K562 (cell line): ENCODE measurements around the gene TTC5. TPM values are rescaled to one million over a fixed set of nuclear protein-coding genes. Genes with fewer than 3 reads are reported as not detected.
A peak's percentile ranks its signal among the peaks of the same experiment; 100 is the strongest.

ENCODE experiments used
- ASH1L ChIP-seq: fragments of 450-650 bp; IDR thresholded peaks from 2 replicates; pipeline ENCODE4 v1.6.1; 2018; ENCODE audit warnings: borderline replicate concordance, mild to moderate bottlenecking, low read depth; ENCODE audit not compliant: partially characterized antibody
- CEBPB ChIP-seq: fragments of 450-650 bp; IDR thresholded peaks from 2 replicates; pipeline ENCODE4 v1.6.1; 2016; ENCODE audit warnings: missing genetic modification characterization, missing compliant biosample characterization
- CHD2 ChIP-seq: IDR thresholded peaks from 2 replicates; pipeline ENCODE4 v1.6.1; 2011; ENCODE audit warnings: low read depth, low read length
- CREBBP ChIP-seq: IDR thresholded peaks from one replicate; pipeline ENCODE4 v1.6.1; 2012; ENCODE audit warnings: low read depth, mild to moderate bottlenecking, control low read depth, inconsistent platforms, low read length
- CREM ChIP-seq: IDR thresholded peaks from 2 replicates; pipeline ENCODE4 v1.6.1; 2014; ENCODE audit warnings: antibody characterized with exemption, low read depth
- CTBP1 ChIP-seq: fragments of 450-650 bp; IDR thresholded peaks from 2 replicates; pipeline ENCODE4 v1.6.1; 2016; ENCODE audit warnings: borderline replicate concordance
- FOS ChIP-seq: IDR thresholded peaks from 3 replicates; pipeline ENCODE4 v1.6.1; 2011; ENCODE audit not compliant: insufficient read length; ENCODE audit errors: extremely low read depth
- GABPA ChIP-seq: fragments of 200-800 bp; sonication (Bioruptor generic); conservative IDR thresholded peaks from 2 replicates; pipeline ENCODE4 v1.6.1; 2016; ENCODE audit warnings: low read depth, missing genetic modification characterization, missing compliant biosample characterization
- HSF4 ChIP-seq: fragments of 250-450 bp; sonication (Bioruptor Pico); IDR thresholded peaks from 2 replicates; pipeline ENCODE4 v2.1.2; 2022; ENCODE audit warnings: mild to moderate bottlenecking, moderate library complexity, borderline replicate concordance
- KDM1A ChIP-seq, 2 experiments: fragments of 450-650 bp; IDR thresholded peaks; 2 replicates each; pipeline ENCODE4 v1.6.1; 2016; ENCODE audit warnings: mild to moderate bottlenecking in 2 of 2
- KLF16 ChIP-seq: IDR thresholded peaks from 2 replicates; pipeline ENCODE4 v1.6.1; 2016; ENCODE audit warnings: antibody characterized with exemption
- LEF1 ChIP-seq: fragments of 450-650 bp; IDR thresholded peaks from 2 replicates; pipeline ENCODE4 v1.6.1; 2016; ENCODE audit warnings: mild to moderate bottlenecking
- MTA3 ChIP-seq: fragments of 450-650 bp; formaldehyde crosslinking; IDR thresholded peaks from 2 replicates; pipeline ENCODE4 v1.6.1; 2017; ENCODE audit warnings: mild to moderate bottlenecking, borderline replicate concordance
- MXI1 ChIP-seq: IDR thresholded peaks from 2 replicates; pipeline ENCODE4 v1.6.1; 2011; ENCODE audit warnings: low read depth, mild to moderate bottlenecking, improper control_type of control experiment, low read length
- SOX6 ChIP-seq: fragments of 450-650 bp; IDR thresholded peaks from 2 replicates; pipeline ENCODE4 v1.6.1; 2014; ENCODE audit warnings: mild to moderate bottlenecking
- SPI1 ChIP-seq: IDR thresholded peaks from 2 replicates; pipeline ENCODE4 v1.6.1; 2011; ENCODE audit warnings: low read depth, low read length, control low read depth, borderline replicate concordance
- TARDBP ChIP-seq: fragments of 450-650 bp; IDR thresholded peaks from 2 replicates; pipeline ENCODE4 v1.6.1; 2016
- TBP ChIP-seq: optimal IDR thresholded peaks from 2 replicates; pipeline ENCODE3; 2011; ENCODE audit warnings: low read depth, low read length, improper control_type of control experiment
- ZNF3 ChIP-seq: fragments of 250-450 bp; sonication (Bioruptor Pico); IDR thresholded peaks from 2 replicates; pipeline ENCODE4 v1.5.0; 2021; ENCODE audit warnings: mild to moderate bottlenecking, moderate library complexity
- polyA plus RNA-seq, 8 experiments: library from polyadenylated mRNA; depleted of rRNA in 4 of 8; stranded (reverse) in 5 of 8; unstranded in 3 of 8; fragments of >200 nt; fragmentation: Nextera tagmentation in 2 of 8; fragmentation: Illumina TruSeq in 1 of 8; extraction: Ambion mirVana in 2 of 8; extraction: Trizol in 1 of 8; gene quantifications; 2 replicates each; pipeline versions ENCODE4 v1.2.1 to v1.2.3, GENCODE V29; 2011 to 2014; ENCODE audit warnings: inconsistent platforms in 1 of 8, missing spikeins in 1 of 8
- total RNA-seq, 7 experiments: library from RNA; depleted of rRNA in 6 of 7; stranded (reverse); fragments of >200 nt in 6 of 7; fragmentation: Illumina TruSeq in 2 of 7; extraction: Trizol in 2 of 7; gene quantifications; 2 replicates each; pipeline versions ENCODE4 v1.2.1 to v1.2.3, GENCODE V29; 2011 to 2021; ENCODE audit warnings: low replicate concordance in 1 of 7
- TF ChIP-seq, protein P1 (sequence below): fragments of 450-650 bp; IDR thresholded peaks from 2 replicates; pipeline ENCODE4 v1.6.1; 2016; ENCODE audit warnings: mild to moderate bottlenecking, moderate library complexity

Gene TTC5
- total and polyA plus RNA-seq, 9 of the 15 experiments (the other 6 are each of a cell fraction or from before 2014, with no cell fraction given), result 4.8 to 17.1 (median 7.5) TPM

- TF ChIP-seq TARDBP, result no peak
- TF ChIP-seq KDM1A (IDR thresholded peaks at IDR 0.05), result peak; percentile 2 to 26; a peak in 2 of 4 replicates
- peak; percentile 70 for TF ChIP-seq GABPA (tag)
- TF ChIP-seq CREBBP, result no peak
- peak; percentile 27; the same call in 1 of the 2 replicates for TF ChIP-seq CTBP1
- no peak for TF ChIP-seq HSF4
- TF ChIP-seq SPI1, result peak; percentile 60
- peak; percentile 52 for TF ChIP-seq FOS
- 0 out of 2 replicates have a peak, but pooled peaks have one; percentile 39 for TF ChIP-seq MTA3
- TF ChIP-seq LEF1, result no peak
- TF ChIP-seq CREM, result peak; percentile 66
- TF ChIP-seq TBP, result peak; percentile 76
- TF ChIP-seq MXI1, result peak; percentile 82
- TF ChIP-seq ZNF3 (CRISPR knock-in tag), result no peak
- TF ChIP-seq CHD2, result no peak
- peak; percentile 78 for TF ChIP-seq CEBPB (tag)
- no peak for TF ChIP-seq KLF16
- TF ChIP-seq SOX6, result 0 out of 2 replicates have a peak, but pooled peaks have one; percentile 29
- TF ChIP-seq, protein P1, sequence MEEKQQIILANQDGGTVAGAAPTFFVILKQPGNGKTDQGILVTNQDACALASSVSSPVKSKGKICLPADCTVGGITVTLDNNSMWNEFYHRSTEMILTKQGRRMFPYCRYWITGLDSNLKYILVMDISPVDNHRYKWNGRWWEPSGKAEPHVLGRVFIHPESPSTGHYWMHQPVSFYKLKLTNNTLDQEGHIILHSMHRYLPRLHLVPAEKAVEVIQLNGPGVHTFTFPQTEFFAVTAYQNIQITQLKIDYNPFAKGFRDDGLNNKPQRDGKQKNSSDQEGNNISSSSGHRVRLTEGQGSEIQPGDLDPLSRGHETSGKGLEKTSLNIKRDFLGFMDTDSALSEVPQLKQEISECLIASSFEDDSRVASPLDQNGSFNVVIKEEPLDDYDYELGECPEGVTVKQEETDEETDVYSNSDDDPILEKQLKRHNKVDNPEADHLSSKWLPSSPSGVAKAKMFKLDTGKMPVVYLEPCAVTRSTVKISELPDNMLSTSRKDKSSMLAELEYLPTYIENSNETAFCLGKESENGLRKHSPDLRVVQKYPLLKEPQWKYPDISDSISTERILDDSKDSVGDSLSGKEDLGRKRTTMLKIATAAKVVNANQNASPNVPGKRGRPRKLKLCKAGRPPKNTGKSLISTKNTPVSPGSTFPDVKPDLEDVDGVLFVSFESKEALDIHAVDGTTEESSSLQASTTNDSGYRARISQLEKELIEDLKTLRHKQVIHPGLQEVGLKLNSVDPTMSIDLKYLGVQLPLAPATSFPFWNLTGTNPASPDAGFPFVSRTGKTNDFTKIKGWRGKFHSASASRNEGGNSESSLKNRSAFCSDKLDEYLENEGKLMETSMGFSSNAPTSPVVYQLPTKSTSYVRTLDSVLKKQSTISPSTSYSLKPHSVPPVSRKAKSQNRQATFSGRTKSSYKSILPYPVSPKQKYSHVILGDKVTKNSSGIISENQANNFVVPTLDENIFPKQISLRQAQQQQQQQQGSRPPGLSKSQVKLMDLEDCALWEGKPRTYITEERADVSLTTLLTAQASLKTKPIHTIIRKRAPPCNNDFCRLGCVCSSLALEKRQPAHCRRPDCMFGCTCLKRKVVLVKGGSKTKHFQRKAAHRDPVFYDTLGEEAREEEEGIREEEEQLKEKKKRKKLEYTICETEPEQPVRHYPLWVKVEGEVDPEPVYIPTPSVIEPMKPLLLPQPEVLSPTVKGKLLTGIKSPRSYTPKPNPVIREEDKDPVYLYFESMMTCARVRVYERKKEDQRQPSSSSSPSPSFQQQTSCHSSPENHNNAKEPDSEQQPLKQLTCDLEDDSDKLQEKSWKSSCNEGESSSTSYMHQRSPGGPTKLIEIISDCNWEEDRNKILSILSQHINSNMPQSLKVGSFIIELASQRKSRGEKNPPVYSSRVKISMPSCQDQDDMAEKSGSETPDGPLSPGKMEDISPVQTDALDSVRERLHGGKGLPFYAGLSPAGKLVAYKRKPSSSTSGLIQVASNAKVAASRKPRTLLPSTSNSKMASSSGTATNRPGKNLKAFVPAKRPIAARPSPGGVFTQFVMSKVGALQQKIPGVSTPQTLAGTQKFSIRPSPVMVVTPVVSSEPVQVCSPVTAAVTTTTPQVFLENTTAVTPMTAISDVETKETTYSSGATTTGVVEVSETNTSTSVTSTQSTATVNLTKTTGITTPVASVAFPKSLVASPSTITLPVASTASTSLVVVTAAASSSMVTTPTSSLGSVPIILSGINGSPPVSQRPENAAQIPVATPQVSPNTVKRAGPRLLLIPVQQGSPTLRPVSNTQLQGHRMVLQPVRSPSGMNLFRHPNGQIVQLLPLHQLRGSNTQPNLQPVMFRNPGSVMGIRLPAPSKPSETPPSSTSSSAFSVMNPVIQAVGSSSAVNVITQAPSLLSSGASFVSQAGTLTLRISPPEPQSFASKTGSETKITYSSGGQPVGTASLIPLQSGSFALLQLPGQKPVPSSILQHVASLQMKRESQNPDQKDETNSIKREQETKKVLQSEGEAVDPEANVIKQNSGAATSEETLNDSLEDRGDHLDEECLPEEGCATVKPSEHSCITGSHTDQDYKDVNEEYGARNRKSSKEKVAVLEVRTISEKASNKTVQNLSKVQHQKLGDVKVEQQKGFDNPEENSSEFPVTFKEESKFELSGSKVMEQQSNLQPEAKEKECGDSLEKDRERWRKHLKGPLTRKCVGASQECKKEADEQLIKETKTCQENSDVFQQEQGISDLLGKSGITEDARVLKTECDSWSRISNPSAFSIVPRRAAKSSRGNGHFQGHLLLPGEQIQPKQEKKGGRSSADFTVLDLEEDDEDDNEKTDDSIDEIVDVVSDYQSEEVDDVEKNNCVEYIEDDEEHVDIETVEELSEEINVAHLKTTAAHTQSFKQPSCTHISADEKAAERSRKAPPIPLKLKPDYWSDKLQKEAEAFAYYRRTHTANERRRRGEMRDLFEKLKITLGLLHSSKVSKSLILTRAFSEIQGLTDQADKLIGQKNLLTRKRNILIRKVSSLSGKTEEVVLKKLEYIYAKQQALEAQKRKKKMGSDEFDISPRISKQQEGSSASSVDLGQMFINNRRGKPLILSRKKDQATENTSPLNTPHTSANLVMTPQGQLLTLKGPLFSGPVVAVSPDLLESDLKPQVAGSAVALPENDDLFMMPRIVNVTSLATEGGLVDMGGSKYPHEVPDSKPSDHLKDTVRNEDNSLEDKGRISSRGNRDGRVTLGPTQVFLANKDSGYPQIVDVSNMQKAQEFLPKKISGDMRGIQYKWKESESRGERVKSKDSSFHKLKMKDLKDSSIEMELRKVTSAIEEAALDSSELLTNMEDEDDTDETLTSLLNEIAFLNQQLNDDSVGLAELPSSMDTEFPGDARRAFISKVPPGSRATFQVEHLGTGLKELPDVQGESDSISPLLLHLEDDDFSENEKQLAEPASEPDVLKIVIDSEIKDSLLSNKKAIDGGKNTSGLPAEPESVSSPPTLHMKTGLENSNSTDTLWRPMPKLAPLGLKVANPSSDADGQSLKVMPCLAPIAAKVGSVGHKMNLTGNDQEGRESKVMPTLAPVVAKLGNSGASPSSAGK, result peak; percentile 45
- peak; percentile 61 for TF ChIP-seq ASH1L
Measured at GRCh38 chr14:20332788-20333493, 27.2 kb upstream of the TTC5 start, which contains the start of gene CCNB1IP1 (continued).
